GM19023 (cell line): ENCODE data around the gene PRAMEF12.
"Not testable (repeated sequence)": the region's sequence is repeated elsewhere in the genome, so short reads cannot be mapped to it uniquely, and the experiment has no call there.

Experiments used
- ATAC-seq: cut with Tn5 transposase; IDR thresholded peaks from one replicate; pipeline ENCODE4 v1.9.1; 2021; ENCODE audit warnings: mild to moderate bottlenecking, moderate library complexity; ENCODE audit not compliant: unreplicated experiment

Gene PRAMEF12

DNA sequence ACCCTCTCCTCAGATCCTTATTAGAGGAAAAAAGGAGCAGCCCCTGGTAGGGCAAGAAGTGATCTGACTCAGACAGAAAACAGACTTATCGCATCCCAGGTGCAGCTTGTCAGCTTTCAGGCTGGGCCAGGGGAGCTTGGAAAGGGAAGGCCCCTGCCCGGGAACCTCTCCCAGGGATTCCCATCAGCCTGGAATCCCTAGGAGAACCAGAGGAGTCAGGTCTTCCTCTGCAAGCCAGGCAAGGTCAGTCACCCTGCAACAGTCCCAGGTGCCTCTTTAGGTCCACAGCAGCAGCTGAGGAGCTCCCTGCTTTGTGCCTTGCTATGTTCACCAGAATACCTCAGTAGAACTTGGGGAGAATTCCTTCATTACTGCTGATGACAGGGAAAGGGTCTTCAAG is 2.9 kb upstream of the PRAMEF12 start:
- ATAC-seq: no peak

GRCh38 chr1:12771186-12771585 is 2.4 kb upstream of the PRAMEF12 start:
- ATAC-seq: no peak

DNA sequence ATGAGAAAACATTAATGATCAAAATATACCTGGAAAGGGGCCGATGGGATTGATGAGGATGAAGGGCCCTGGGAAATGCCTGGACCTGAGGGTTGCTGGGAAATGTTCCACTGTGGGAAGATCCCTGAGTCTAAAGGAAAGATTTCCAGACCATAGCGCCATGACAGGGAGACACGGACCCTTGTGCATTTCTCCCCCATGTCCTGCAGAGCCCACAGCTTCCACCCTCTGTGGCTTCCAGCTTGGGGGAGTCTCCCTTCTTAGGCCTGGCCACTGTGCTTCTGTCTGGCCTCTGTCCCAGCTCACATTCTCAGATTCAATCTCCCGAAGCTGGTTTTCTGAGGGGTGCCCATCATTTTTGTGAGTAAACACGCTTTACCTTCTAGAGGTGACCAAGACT is 1.0 kb upstream of the PRAMEF12 start:
- ATAC-seq: no peak

DNA sequence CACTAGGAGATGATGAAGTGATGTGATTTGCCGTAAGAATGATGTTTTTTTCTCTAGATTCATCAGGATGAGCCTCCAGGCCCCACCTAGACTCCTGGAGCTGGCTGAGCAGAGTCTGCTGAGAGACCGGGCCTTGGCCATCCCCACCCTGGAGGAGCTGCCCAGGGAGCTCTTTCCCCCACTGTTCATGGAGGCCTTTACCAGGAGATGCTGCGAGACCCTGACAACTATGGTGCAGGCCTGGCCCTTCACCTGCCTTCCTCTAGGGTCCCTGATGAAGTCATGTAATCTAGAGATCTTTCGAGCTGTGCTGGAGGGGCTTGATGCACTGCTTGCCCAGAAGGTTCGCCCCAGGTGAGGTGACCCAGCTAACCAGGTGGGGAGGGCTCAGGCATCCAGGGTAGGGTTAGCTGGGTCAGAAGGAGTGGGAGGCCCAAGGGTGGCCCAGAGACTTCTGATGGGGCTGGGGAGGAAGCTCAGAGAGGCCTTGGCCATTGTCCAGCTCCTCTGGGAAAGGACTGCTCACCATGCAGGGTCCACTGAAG is 1.3 kb downstream of the PRAMEF12 start:
- no peak for ATAC-seq

GRCh38 chr1:12775443-12775842 is 1.9 kb downstream of the PRAMEF12 start:
- no peak for ATAC-seq

DNA sequence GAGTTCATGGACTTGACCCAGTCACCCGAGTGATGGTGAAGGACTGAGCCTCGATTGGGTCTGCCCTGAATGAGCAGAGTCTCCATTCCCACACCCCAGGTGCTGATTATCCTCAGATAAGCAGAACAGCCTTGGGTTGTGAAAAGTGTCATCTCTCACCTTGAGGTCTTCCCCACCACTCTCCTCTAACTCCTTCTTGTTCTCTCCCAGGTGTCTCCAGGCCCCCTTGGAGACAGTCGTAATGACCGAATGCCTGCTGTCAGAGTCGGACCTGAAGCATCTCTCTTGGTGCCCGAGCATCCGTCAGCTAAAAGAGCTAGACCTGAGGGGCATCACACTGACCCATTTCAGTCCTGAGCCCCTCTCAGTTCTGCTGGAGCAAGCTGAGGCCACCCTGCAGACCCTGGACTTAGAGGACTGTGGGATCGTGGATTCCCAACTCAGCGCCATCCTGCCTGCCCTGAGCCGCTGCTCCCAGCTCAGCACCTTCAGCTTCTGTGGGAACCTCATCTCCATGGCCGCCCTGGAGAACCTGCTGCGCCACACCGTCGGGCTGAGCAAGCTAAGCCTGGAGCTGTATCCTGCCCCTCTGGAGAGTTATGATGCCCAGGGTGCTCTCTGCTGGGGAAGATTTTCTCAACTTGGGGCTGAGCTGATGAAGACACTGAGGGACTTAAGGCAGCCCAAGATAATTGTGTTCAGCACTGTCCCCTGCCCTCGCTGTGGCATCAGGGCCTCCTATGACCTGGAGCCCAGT is 3.4 kb downstream of the PRAMEF12 start:
- no peak for ATAC-seq

DNA sequence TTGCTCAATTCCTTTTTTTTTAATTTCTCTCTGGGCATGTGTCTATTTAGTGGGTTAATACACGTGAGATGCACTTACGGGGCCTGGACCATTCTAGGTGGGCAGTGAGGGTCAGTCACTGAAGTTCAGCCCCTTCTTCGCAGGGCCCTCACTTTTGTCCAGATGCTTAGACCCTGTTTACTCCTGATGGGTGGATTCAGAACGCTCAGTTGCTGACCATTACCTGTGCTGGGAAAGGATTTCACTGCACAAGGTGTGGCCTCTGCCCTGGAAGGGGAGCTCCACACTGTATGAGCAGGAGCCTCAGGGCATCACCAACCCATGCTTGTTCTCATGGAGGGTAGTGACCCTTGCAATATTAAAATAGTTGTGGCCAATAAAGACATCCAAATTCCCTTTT is 4.5 kb downstream of the PRAMEF12 start:
- ATAC-seq: no peak

DNA sequence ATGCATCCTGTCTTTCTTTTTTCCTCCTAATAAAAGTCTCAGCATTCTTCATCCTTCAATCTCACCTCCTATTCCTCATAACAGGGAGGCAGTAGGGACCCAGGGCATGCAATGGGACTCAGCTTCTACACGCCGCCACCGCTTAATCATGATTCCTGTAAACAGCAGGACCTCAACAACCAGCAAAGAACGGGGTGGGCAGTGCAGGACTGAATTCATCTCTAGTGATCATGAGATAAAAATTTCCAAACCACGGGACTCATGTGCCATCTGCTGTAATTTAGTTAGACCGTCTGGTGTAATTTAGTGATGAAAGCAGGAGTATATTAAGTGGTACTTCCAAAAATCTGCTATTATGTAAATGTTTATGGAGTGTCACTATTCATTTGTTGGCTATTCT is 5.4 kb downstream of the PRAMEF12 start:
- no peak for ATAC-seq

GRCh38 chr1:12781488-12781887 is 8.0 kb downstream of the PRAMEF12 start:
- not testable (repeated sequence) for ATAC-seq

- ATAC-seq: not testable (repeated sequence)
Observed at GRCh38 chr1:12783783-12784182, 10.2 kb downstream of the PRAMEF12 start.

DNA sequence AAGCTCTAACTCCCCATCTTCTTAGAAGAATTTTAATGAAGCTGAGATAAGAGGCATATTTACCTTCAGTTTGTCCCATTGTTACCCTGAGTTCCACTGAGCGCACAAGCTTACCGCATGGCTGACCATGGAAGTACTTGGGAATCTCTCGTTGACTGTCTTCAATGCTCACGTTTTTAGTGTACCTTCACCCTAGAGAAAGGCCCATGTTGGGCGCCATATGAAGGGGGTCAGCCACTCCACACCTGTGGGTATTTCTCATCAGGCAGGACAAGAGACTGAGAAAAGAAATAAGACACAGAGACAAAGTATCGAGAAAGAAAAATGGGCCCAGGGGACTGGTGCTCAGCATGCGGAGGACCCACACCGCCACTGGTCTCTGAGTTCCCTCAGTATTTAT is 11.2 kb downstream of the PRAMEF12 start:
- ATAC-seq: not testable (repeated sequence)

- ATAC-seq: not testable (repeated sequence)
Observed at GRCh38 chr1:12791097-12791496, 17.6 kb downstream of the PRAMEF12 start, which contains the start of gene PRAMEF1. PRAMEF1 (plus strand) TSS chr1:12791397; CDS start chr1:12793228, 1,831 bp downstream.

DNA sequence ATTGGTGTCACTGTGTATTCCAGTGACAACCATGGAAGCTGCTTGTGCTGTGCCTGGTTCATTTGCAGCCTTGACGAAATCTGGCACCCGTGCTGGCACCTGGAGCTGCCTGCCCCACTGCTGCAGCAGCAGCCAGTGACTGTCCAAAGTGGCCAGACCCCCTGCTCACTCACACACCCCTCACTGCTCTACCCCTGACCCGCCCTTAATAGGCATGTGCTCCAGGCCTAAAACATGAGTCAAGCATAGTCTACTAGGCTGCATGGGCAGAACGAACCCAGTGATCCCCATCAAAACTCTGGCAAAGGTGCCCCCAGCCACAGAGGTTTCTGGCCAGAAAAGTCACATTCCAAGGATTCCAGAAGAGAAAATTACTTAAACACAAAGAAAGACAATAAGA is 25.4 kb downstream of the PRAMEF12 start:
- ATAC-seq: no peak

DNA sequence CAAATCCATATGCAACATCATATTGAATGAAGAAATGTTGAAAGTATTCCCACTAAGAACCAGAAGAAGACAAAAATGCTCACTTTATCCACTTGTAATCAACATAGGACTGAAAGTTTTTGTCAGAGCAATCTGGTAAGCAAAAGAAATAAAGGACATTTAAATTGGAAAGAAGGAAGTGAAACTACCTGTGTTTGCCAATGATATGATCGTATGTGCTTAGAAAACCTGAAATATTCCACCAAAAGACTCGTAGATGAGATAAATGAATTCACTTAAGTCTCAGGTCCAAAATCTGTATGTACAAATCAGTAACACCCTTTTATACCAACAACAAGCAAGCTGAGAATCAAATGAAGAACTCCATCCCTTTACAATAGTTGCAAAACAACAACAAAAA is 26.2 kb downstream of the PRAMEF12 start:
- no peak for ATAC-seq

GRCh38 chr1:12809933-12810332 is 36.4 kb downstream of the PRAMEF12 start:
- ATAC-seq: no peak

GRCh38 chr1:12810691-12811408 is 37.3 kb downstream of the PRAMEF12 start:
- ATAC-seq: no peak

DNA sequence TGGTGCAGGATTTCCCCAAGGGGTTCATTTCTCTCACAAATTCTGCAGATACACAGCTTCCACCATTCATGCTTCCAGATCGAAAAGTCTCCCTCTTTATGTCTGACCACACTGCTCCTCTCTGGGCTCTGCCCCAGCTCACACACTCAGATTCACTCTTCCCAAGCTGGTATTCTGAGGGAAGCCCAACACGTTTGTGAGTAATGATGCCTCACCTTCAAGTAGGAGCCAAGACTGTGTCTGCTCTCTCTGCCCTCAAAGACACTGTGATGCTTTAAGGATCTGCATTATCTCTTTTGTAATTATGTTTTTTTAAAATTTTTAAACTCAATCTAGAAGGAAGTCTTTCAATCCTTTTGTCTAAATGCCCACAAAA is 37.9 kb downstream of the PRAMEF12 start:
- no peak for ATAC-seq

DNA sequence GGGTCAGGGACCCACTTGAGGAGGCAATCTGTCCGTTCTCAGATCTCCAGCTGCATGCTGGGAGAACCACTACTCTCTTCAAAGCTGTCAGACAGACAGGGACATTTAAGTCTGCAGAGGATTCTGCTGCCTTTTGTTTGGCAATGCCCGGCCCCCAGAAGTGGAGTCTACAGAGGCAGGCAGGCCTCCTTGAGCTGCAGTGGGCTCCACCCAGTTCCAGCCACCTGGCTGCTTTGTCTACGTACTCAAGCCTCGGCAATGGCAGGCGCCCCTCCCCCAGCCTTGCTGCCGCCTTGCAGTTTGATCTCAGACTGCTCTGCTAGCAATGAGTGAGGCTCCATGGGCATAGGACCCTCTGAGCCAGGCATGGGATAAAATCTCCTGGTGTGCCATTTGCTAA is 45.5 kb downstream of the PRAMEF12 start:
- ATAC-seq: not testable (repeated sequence)
